HCT116 (cell line): Measurements from ENCODE around the gene SENP3.

Source experiments
- EGR1 ChIP-seq: IDR thresholded peaks from 2 replicates; pipeline ENCODE4 v1.6.1; 2012; ENCODE audit warnings: low read depth
- EZH2 ChIP-seq: fragments of 200-600 bp; sonication (generic); IDR thresholded peaks from 2 replicates; pipeline ENCODE4 v1.6.1; 2017; ENCODE audit warnings: antibody characterized with exemption, mixed run types
- POLR2A ChIP-seq: IDR thresholded peaks from 2 replicates; pipeline ENCODE4 v1.7.0; 2011; ENCODE audit warnings: borderline replicate concordance; ENCODE audit not compliant: insufficient read depth, insufficient read length; ENCODE audit errors: extremely low read depth
- POLR2AphosphoS5 ChIP-seq: IDR thresholded peaks from 2 replicates; pipeline ENCODE4 v1.6.1; 2011; ENCODE audit warnings: mild to moderate bottlenecking, low read depth, low read length, moderate library complexity
- TF ChIP-seq, protein P1 (sequence below), 3 experiments: fragments of 200-600 bp in 1 of 3; sonication (generic) in 1 of 3; IDR thresholded peaks in 2 of 3; conservative IDR thresholded peaks in 1 of 3; 2 replicates each; pipeline ENCODE4 v1.5.1; 2012 to 2017; ENCODE audit warnings: low read depth in 2 of 3, low read length in 2 of 3, antibody characterized with exemption in 1 of 3, borderline replicate concordance in 1 of 3, control low read depth in 1 of 3, mild to moderate bottlenecking in 1 of 3, mixed read lengths in 1 of 3, mixed run types in 1 of 3, moderate library complexity in 1 of 3; ENCODE audit not compliant: insufficient read depth in 1 of 3

GRCh38 chr17:7592422-7593021 lies 30.8 kb downstream of the SENP3 start:
- TF ChIP-seq EGR1, result no peak
- TF ChIP-seq, protein P1, sequence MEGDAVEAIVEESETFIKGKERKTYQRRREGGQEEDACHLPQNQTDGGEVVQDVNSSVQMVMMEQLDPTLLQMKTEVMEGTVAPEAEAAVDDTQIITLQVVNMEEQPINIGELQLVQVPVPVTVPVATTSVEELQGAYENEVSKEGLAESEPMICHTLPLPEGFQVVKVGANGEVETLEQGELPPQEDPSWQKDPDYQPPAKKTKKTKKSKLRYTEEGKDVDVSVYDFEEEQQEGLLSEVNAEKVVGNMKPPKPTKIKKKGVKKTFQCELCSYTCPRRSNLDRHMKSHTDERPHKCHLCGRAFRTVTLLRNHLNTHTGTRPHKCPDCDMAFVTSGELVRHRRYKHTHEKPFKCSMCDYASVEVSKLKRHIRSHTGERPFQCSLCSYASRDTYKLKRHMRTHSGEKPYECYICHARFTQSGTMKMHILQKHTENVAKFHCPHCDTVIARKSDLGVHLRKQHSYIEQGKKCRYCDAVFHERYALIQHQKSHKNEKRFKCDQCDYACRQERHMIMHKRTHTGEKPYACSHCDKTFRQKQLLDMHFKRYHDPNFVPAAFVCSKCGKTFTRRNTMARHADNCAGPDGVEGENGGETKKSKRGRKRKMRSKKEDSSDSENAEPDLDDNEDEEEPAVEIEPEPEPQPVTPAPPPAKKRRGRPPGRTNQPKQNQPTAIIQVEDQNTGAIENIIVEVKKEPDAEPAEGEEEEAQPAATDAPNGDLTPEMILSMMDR (IDR thresholded peaks at IDR 0.05 in 2 of 3, conservative IDR thresholded peaks at IDR 0.05 in 1 of 3; ENCODE audit: borderline replicate concordance in 1 of 3, insufficient read depth in 1 of 3, low read depth in 2 of 3, low read length in 2 of 3), result no peak
- TF ChIP-seq POLR2A, result no peak
- no peak for TF ChIP-seq EZH2
- no peak for TF ChIP-seq POLR2AphosphoS5
